Esophagus muscularis mucosa (tissue), 4 donors: ENCODE measurements around the gene MLN. TPM values are rescaled to one million over a fixed set of nuclear protein-coding genes. Genes with fewer than 3 reads are reported as not detected.

Experiments used
- DNase-seq: peaks from one replicate; pipeline ENCODE4 v3.0.0-alpha.2; 2017; ENCODE audit errors: extremely low spot score
- H3K27ac ChIP-seq, 4 donors: fragments of 200-600 bp; sonication (generic); replicated peaks in 1 of 4; 1 replicate in 3 of 4; 2 replicates in 1 of 4; pipeline ENCODE4 v1.5.1; 2016 to 2019; ENCODE audit warnings: mild to moderate bottlenecking in 1 of 4
- H3K27me3 ChIP-seq, 4 donors: fragments of 200-600 bp; sonication (generic); one replicate each; pipeline versions ENCODE4 v1.5.1 to v1.6.0; 2016 to 2019
- H3K36me3 ChIP-seq, 4 donors: fragments of 200-600 bp; sonication (generic); one replicate each; pipeline ENCODE4 v1.5.1; 2016 to 2019
- H3K4me1 ChIP-seq, 4 donors: fragments of 200-600 bp; sonication (generic); one replicate each; pipeline ENCODE4 v1.5.1; 2016 to 2019
- H3K4me3 ChIP-seq, 4 donors: fragments of 200-600 bp; sonication (generic); 1 replicate in 2 of 4; 2 replicates in 2 of 4; pipeline ENCODE4 v1.5.1; 2016 to 2019; ENCODE audit warnings: mild to moderate bottlenecking in 4 of 4, moderate library complexity in 1 of 4
- H3K9me3 ChIP-seq, 4 donors: fragments of 200-600 bp; sonication (generic); 1 replicate in 3 of 4; 2 replicates in 1 of 4; pipeline ENCODE4 v1.5.1; 2016 to 2019
- CTCF ChIP-seq, 3 experiments: fragments of 200-600 bp in 2 of 3; fragments of 450-650 bp in 1 of 3; sonication (generic) in 2 of 3; IDR thresholded peaks; one replicate each; pipeline ENCODE4 v1.5.1; 2017 to 2019; ENCODE audit warnings: antibody characterized with exemption in 3 of 3, mild to moderate bottlenecking in 2 of 3, moderate library complexity in 1 of 3
- EP300 ChIP-seq: sonication (generic); formaldehyde crosslinking; IDR thresholded peaks from one replicate; pipeline ENCODE4 v1.6.1; 2017; ENCODE audit warnings: antibody characterized with exemption
- POLR2A ChIP-seq: fragments of 450-650 bp; IDR thresholded peaks from one replicate; pipeline ENCODE4 v1.6.1; 2017; ENCODE audit warnings: antibody characterized with exemption, moderate library complexity, mild to moderate bottlenecking, low read depth
- POLR2AphosphoS5 ChIP-seq, 2 donors: sonication (generic); formaldehyde crosslinking; IDR thresholded peaks; one replicate each; pipeline ENCODE4 v1.6.1; 2017; ENCODE audit warnings: antibody characterized with exemption in 2 of 2
- WGBS: methylation state at CpG from one replicate; pipeline ENCODE4 v1.1.5; 2018; 5-methylcytosine and 5-hydroxymethylcytosine counted together
- intact Hi-C: fragments of 100-400 bp; cut with DNase I; formaldehyde crosslinking; loops from one replicate; pipeline ENCODE4 v1.15.1; 2023
- total RNA-seq, 4 donors: library from RNA; depleted of rRNA; stranded (reverse); fragments of >200 nt; gene quantifications; one replicate each; pipeline versions ENCODE4 v1.1.0 to v1.2.1, GENCODE V29; 2016

MLN gene
- total RNA-seq, 4 donors from 2014 or later, result not detected

DNA sequence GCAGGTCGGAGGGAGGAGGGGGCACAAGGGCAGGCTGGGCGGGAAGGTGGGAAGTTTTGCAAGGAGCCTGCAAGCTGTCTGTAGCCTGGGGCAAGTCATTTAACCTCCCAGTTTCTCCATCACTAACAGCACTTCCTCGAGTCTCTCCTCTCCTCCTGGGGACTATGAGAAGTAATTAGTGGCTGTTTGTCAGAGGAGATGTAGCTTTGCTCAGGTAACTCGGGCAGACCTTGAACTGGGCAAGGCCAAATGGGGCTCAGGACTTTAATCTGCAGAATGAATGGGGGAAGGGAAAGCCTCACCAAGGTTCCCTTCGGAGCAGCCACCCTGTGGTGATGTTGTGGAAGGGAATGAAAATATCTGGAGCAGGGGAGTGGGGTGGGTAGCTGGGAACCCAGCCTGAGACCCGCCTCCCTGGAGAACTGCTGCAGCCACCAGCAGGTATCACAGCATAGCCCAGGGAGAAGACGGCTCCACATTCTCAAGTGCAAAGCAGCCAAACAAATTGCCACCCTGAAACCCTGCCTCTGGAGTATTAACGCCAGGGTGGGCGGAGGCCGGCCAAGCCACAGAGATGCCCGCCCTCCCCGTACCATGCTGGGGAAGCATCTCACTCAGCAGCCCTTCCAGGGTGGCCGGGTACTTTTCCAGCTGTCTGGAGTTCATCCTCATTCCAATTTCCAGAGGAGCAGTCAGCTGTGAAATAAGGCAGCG lies 8.7 kb downstream of the MLN start:
- Histone ChIP-seq H3K9me3 (no peaks in the 10 kb centered on the region), H3K36me3 (no peaks in the 10 kb centered on the region), H3K4me1 (no peaks in the 10 kb centered on the region), H3K27ac (no peak overlapping the region), H3K27me3 (peaks cover 0 to 56% (median 3%) of the 10 kb centered on the region in 4 donors), H3K4me3 (no peak overlapping the region)
- DNase-seq, result no peak
- TF ChIP-seq POLR2A (no peak), POLR2AphosphoS5 (IDR thresholded peaks at IDR 0.05) (no peak), CTCF (IDR thresholded peaks at IDR 0.05) (no peak), EP300 (no peak)
- intact Hi-C loops, result no loop called here
- WGBS, result 43% methylated on average over 10 of the region's 14 CpGs

- no peak overlapping the region for H3K27ac ChIP-seq
- H3K4me1 ChIP-seq, result peaks cover 3 to 9% (median 6%) of the 10 kb centered on the region in 4 donors
- intact Hi-C loops, result no loop called here
- H3K36me3 ChIP-seq, result no peaks in the 10 kb centered on the region
- WGBS, result 60% methylated on average over 10 of the region's 10 CpGs
- H3K9me3 ChIP-seq, result no peaks in the 10 kb centered on the region
- DNase-seq, result no peak
- peaks cover 0 to 35% (median 3%) of the 10 kb centered on the region in 4 donors for H3K27me3 ChIP-seq
- no peak for TF ChIP-seq EP300
- no peak for TF ChIP-seq POLR2AphosphoS5 (IDR thresholded peaks at IDR 0.05)
- H3K4me3 ChIP-seq, result no peak overlapping the region
These were observed 10.8 kb downstream of the MLN start for GRCh38 chr6:33792981-33793380.

DNA sequence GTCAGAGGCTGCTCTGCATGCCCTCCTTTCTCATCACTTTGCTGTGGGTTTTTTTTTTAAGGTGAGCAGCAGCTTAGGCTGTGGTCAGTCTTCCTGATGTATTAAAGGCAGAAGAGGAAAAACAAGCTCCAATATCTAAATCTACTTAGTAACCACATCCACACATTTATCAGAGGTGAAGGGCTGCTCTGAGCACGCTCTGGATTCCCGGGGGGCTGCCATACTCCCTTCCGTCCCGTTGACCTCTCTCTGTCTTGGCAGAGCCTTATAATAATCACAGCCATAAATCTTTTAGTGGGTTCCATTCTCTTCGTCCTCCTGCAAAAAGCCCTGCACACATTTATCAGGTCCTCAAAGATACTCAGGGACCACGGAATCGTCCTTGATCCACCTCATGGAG lies 12.2 kb downstream of the MLN start:
- DNase-seq, result no peak
- TF ChIP-seq CTCF (IDR thresholded peaks at IDR 0.05) (no peak), EP300 (no peak)
- intact Hi-C loops, result no loop called here
- no peaks in the 10 kb centered on the region for H3K9me3 ChIP-seq
- peaks cover 17 to 22% (median 19%) of the 10 kb centered on the region in 4 donors for H3K4me1 ChIP-seq
- 85% methylated on average over 7 of the region's 7 CpGs for WGBS
- H3K4me3 ChIP-seq, result no peak overlapping the region
- H3K36me3 ChIP-seq, result no peaks in the 10 kb centered on the region
- H3K27ac ChIP-seq, result no peak overlapping the region
- H3K27me3 ChIP-seq, result peaks cover 0 to 21% (median 3%) of the 10 kb centered on the region in 4 donors

DNA sequence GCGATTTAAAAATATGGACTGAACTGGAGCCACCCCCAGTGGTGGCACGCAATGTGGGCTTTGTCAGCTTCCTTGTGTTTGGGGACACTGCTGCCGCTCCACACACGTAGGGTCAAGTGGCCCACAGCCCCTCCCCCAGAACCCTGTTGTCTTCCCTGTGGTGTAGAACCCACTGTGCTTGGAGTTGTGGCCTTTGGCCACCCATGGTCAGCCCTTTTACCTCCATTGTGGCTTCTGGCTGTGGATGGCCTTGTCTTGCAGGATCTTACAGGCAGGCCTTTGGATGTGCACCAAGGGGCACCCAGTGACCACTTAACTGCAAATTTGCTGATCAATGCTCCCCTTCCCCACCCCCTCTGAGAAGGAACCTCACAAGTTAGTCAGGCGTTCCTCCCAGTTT lies 12.9 kb downstream of the MLN start:
- Histone ChIP-seq H3K4me1 (peaks cover 24 to 29% (median 26%) of the 10 kb centered on the region in 4 donors), H3K9me3 (no peaks in the 10 kb centered on the region), H3K27me3 (peaks cover 0 to 16% (median 3%) of the 10 kb centered on the region in 4 donors), H3K27ac (no peak overlapping the region), H3K4me3 (no peak overlapping the region), H3K36me3 (no peaks in the 10 kb centered on the region)
- no peak for TF ChIP-seq CTCF (IDR thresholded peaks at IDR 0.05)
- TF ChIP-seq EP300, result no peak
- TF ChIP-seq POLR2A, result no peak
- TF ChIP-seq POLR2AphosphoS5 (IDR thresholded peaks at IDR 0.05), result no peak
- WGBS, result 84% methylated on average over 5 of the region's 5 CpGs
- intact Hi-C loops, result no loop called here
- DNase-seq, result no peak

GRCh38 chr6:33790379-33790778 lies 13.4 kb downstream of the MLN start:
- WGBS, result 69% methylated on average over 2 of the region's 2 CpGs
- H3K36me3 ChIP-seq, result peaks cover 0 to 2% (median 0%) of the 10 kb centered on the region in 4 donors
- peaks cover 29 to 35% (median 31%) of the 10 kb centered on the region in 4 donors for H3K4me1 ChIP-seq
- H3K27ac ChIP-seq, result no peak overlapping the region
- no peaks in the 10 kb centered on the region for H3K9me3 ChIP-seq
- TF ChIP-seq POLR2A, result no peak
- DNase-seq, result no peak
- intact Hi-C loops, result no loop called here
- H3K27me3 ChIP-seq, result peaks cover 0 to 12% (median 2%) of the 10 kb centered on the region in 4 donors
- no peak overlapping the region for H3K4me3 ChIP-seq

- Histone ChIP-seq H3K9me3 (no peaks in the 10 kb centered on the region), H3K4me1 (peaks cover 38 to 43% (median 40%) of the 10 kb centered on the region in 4 donors), H3K4me3 (peak overlapping the region; percentile 91 to 99 (median 96)), H3K27me3 (peaks cover 0 to 5% (median 0%) of the 10 kb centered on the region in 4 donors), H3K27ac (peak overlapping the region; percentile 100), H3K36me3 (peaks cover 0 to 11% (median 7%) of the 10 kb centered on the region in 4 donors)
- intact Hi-C loops, result no loop called here
- WGBS, result 89% methylated on average over 10 of the region's 11 CpGs
- TF ChIP-seq EP300 (no peak), POLR2A (no peak), CTCF (IDR thresholded peaks at IDR 0.05) (no peak), POLR2AphosphoS5 (IDR thresholded peaks at IDR 0.05) (no peak)
- no peak for DNase-seq
These were observed 14.3 kb downstream of the MLN start for GRCh38 chr6:33789550-33789895.
